ENCODE measurements around the gene DDX25.

DNA sequence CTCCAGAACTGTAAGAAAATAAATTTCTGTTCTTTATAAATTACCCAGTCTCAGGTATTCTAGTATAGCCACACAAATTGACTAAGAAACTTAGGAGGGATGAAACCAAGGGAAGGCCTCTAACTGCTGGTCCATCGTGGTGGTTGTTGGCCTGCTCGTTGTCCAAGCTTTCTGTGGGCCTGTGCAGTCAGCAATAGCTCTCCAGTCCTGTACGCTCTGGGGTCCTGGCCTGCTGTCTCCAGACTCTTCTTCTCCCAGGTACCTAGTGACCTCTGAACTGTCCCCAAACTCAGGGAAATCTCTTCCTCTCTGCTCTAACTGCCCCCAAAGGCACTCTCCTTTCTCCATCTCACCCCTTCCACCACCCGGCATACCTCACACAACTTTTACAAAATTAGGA, 35.8 kb downstream of the DDX25 start:
- no peak for TF ChIP-seq CTCF (IDR thresholded peaks at IDR 0.05)
- no peak for TF ChIP-seq POLR2A (IDR thresholded peaks at IDR 0.05)
